Measurements from ENCODE around the gene EPPIN. TPM values are rescaled to one million over a fixed set of nuclear protein-coding genes. Genes with fewer than 3 reads are reported as not detected.

Gene EPPIN
- total and polyA plus RNA-seq, 2 of the 8 experiments (the other 6 are each of a cell fraction or from before 2014, with no cell fraction given) = 0.06 TPM; not detected in 1

DNA sequence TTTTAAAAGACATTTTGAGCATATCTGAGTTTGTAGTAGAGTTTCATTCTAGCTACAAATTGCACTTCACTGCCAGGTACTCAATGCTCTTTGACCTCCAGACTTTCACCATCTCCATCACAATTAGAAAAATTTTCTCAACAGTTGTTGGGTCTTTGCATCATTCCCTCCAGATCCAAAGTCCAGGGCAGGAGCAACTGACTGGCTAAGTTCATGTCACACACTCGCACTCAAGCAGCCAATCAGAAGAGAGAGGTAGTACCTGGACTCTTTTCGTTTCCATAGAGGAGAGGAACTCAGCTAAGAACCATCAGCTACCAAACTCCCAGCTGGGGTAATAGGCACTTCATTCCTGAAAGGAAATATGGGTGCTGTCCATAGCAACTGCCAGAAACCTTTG lies 40.8 kb downstream of the EPPIN start:
- no peak overlapping the region for H4K5ac ChIP-seq (ENCODE audit: insufficient read length, low read depth, low read length)
- H2AFZ ChIP-seq (ENCODE audit: low read length) = no peak overlapping the region
- H4K91ac ChIP-seq (replicated peaks; ENCODE audit: insufficient read length, low read length) = no peak overlapping the region
- no peak overlapping the region for H2BK5ac ChIP-seq (ENCODE audit: low read depth, low read length)
- H2BK12ac ChIP-seq (ENCODE audit: low read depth, low read length) = no peak overlapping the region
- H2BK15ac ChIP-seq (ENCODE audit: low read length) = no peak overlapping the region
- no peaks in the 10 kb centered on the region; the same call in 1 of the 2 replicates for H3K23me2 ChIP-seq (ENCODE audit: low read depth, low read length)
- no peaks in the 10 kb centered on the region for H4K20me1 ChIP-seq (replicated peaks in 1 of 2; ENCODE audit: control insufficient read depth in 1 of 2, insufficient read depth in 2 of 2, low read length in 2 of 2)
- no peak overlapping the region for H4K8ac ChIP-seq (ENCODE audit: extremely low read depth, insufficient read depth, low read length)
- no peaks in the 10 kb centered on the region for H3K79me1 ChIP-seq (ENCODE audit: low read depth, low read length)
- no peaks in the 10 kb centered on the region; a peak in 1 of 7 replicates for H3K4me1 ChIP-seq (replicated peaks in 1 of 4; ENCODE audit: control insufficient read depth in 3 of 4, insufficient read depth in 4 of 4, low read length in 3 of 4)
- no peak overlapping the region for H2BK120ac ChIP-seq (replicated peaks; ENCODE audit: low read depth, low read length)
- H3K14ac ChIP-seq (ENCODE audit: insufficient read length) = no peak overlapping the region
- FAIRE-seq (no peak), DNase-seq (ENCODE audit: low read depth in 1 of 2, low spot score in 2 of 2) (no peak)
- H3K4me3 ChIP-seq (ENCODE audit: extremely low read depth in 1 of 4, insufficient read depth in 2 of 4, low read depth in 3 of 4, low read length in 4 of 4) = no peak overlapping the region
- H3K79me2 ChIP-seq (ENCODE audit: control insufficient read depth in 1 of 2, insufficient read depth in 2 of 2, low read length in 2 of 2) = no peaks in the 10 kb centered on the region
- no peak overlapping the region for H3K4ac ChIP-seq (replicated peaks; ENCODE audit: insufficient read length, low read depth, low read length)
- no peak overlapping the region for H3K27ac ChIP-seq (ENCODE audit: low read depth, low read length)
- H3K9me3 ChIP-seq (ENCODE audit: insufficient read depth in 2 of 2, low read depth in 1 of 2, low read length in 1 of 2) = no peaks in the 10 kb centered on the region
- no peaks in the 10 kb centered on the region for H3K36me3 ChIP-seq (ENCODE audit: control insufficient read depth in 2 of 4, insufficient read depth in 4 of 4, low read length in 3 of 4)
- ChIA-PET CTCF (ENCODE audit: partially characterized antibody) (no interaction called here), POLR2A (ENCODE audit: partially characterized antibody) (interaction anchor here (2.1 kb wide), 1 partner anchor 9 kb away, joined by 7 read pairs; no protein-coding TSS in a partner anchor)
- no peak overlapping the region for H2BK20ac ChIP-seq (ENCODE audit: low read length)
- WGBS, 2 experiments (ENCODE audit: extremely low coverage in 1 of 2, insufficient coverage in 1 of 2, insufficient read length in 1 of 2, insufficient replicate concordance in 2 of 2, low coverage in 1 of 2, low lambda C conversion rate in 2 of 2, missing lambda C conversion rate in 1 of 2) = 100% methylated on average over 2 of the region's 2 CpGs; no CpG with 5 or more reads in 1 of the 2 experiments
- H3K23ac ChIP-seq (ENCODE audit: insufficient read length) = no peak overlapping the region
- no peak overlapping the region for H3K9ac ChIP-seq (replicated peaks in 1 of 4; ENCODE audit: extremely low read depth in 1 of 4, low read depth in 3 of 4, low read length in 3 of 4)
- H3K56ac ChIP-seq (replicated peaks; ENCODE audit: insufficient read length, low read depth, low read length) = no peak overlapping the region
- H3K4me2 ChIP-seq (ENCODE audit: insufficient read depth in 1 of 2, low read depth in 2 of 2, low read length in 2 of 2) = no peak overlapping the region
- no peak overlapping the region for H2AK5ac ChIP-seq (ENCODE audit: low read depth, low read length)
- no peak overlapping the region for H3K18ac ChIP-seq (ENCODE audit: extremely low read depth, low read length)
- H3K27me3 ChIP-seq (replicated peaks in 1 of 4; ENCODE audit: control insufficient read depth in 3 of 4, extremely low read depth in 1 of 4, insufficient read depth in 3 of 4, low read length in 3 of 4) = no peaks in the 10 kb centered on the region
- TF ChIP-seq, protein P1, sequence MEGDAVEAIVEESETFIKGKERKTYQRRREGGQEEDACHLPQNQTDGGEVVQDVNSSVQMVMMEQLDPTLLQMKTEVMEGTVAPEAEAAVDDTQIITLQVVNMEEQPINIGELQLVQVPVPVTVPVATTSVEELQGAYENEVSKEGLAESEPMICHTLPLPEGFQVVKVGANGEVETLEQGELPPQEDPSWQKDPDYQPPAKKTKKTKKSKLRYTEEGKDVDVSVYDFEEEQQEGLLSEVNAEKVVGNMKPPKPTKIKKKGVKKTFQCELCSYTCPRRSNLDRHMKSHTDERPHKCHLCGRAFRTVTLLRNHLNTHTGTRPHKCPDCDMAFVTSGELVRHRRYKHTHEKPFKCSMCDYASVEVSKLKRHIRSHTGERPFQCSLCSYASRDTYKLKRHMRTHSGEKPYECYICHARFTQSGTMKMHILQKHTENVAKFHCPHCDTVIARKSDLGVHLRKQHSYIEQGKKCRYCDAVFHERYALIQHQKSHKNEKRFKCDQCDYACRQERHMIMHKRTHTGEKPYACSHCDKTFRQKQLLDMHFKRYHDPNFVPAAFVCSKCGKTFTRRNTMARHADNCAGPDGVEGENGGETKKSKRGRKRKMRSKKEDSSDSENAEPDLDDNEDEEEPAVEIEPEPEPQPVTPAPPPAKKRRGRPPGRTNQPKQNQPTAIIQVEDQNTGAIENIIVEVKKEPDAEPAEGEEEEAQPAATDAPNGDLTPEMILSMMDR (IDR thresholded peaks at IDR 0.05; ENCODE audit: control extremely low read depth in 1 of 3, insufficient read depth in 1 of 3, low read depth in 1 of 3, low read length in 3 of 3) = no peak
- TF ChIP-seq SIN3A (conservative IDR thresholded peaks at IDR 0.05 in 1 of 2, IDR thresholded peaks at IDR 0.05 in 1 of 2; ENCODE audit: low read depth in 1 of 2, low read length in 2 of 2) (no peak), CHD1 (IDR thresholded peaks at IDR 0.05; ENCODE audit: low read depth, low read length) (no peak), SIX5 (IDR thresholded peaks at IDR 0.05; ENCODE audit: low read depth, low read length) (no peak), RBBP5 (IDR thresholded peaks at IDR 0.05; ENCODE audit: borderline replicate concordance, low read depth, low read length) (no peak), TEAD4 (IDR thresholded peaks at IDR 0.05; ENCODE audit: low read depth, low read length) (no peak), EP300 (IDR thresholded peaks at IDR 0.05; ENCODE audit: borderline replicate concordance in 1 of 2, low read depth in 2 of 2, low read length in 2 of 2) (no peak), USF2 (IDR thresholded peaks at IDR 0.05; ENCODE audit: low read length) (no peak), TAF7 (optimal IDR thresholded peaks at IDR 0.05; ENCODE audit: borderline replicate concordance, low read depth, low read length) (no peak), KDM1A (IDR thresholded peaks at IDR 0.05; ENCODE audit: borderline replicate concordance, low read length) (no peak)
